ENCODE results near the gene MOB2.

Gene MOB2

GRCh38 chr11:1484695-1485503 is 1.7 kb downstream of the MOB2 start:
- DNase-seq: no peak

DNA sequence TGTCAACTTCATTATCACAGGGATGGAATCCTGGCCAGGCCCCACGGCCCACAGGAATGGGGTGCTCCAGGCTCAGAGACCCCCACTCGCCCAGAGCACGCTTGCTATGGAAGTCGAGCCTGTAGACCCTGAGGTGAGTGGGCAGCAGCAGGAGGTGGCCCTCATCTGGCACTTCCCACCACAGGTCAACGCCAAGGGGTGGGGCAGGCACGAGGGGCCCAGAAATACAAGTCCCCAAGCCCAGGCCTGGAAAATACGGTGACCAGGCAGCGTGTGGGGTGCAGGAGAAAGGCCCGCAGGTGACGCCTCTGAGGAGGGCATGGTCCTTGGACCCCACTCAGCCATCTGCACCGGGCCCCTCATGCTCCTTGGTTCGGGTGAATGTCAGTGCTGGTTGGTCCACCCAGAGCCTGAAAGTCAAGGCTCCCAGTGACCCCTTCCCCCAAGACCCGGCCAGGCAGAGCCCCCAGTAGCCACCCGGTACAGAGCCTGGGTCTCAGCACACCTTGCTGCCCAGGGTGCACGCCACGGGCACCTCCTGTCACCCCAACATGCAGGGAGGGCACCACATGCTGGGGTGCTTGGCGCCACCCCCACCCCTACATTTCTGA is 2.4 kb downstream of the MOB2 start:
- no peak for DNase-seq

- DNase-seq: no peak
Observed at GRCh38 chr11:1483445-1483961, 3.1 kb downstream of the MOB2 start.

GRCh38 chr11:1482581-1483444 is 3.8 kb downstream of the MOB2 start:
- no peak for DNase-seq

- no peak for DNase-seq
Observed at GRCh38 chr11:1481861-1482441, 4.6 kb downstream of the MOB2 start.

DNA sequence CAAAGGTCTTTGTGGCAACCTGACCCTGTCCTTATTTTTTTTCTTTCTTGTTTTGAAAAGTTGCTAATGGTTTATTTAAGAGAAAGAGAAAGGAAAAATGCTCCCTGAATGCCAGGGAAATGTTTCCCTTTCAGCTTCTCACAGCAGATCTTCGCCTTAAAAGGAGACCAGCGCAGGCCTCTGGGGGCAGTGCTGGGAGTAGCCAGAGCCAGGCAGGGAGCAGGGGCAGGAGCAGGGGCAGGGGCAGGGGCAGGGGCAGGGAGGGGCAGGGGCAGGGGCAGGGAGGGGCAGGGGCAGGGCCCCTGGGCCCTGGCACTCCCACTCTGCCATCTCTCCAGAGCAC is 5.1 kb downstream of the MOB2 start:
- no peak for DNase-seq

- DNase-seq: no peak
Observed at GRCh38 chr11:1480555-1481482, 5.8 kb downstream of the MOB2 start.

DNA sequence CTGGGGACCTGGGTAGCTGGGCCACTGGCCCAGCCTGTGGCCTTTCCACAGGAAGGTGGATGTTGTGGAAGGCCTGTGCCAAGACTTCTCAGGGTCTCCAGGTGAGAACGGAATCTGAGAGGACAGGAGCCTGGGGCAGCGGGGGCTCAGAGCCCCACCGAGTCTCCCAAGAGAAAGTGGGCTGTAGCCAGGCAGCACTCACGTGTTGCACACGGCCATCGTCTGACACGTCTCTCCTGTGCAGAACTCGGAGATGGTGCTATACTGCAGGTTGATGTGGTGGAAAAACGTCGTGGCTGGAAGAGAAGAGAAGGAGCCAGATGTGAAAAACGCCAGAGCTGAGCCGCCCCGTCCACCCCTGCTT is 6.4 kb downstream of the MOB2 start:
- no peak for DNase-seq

DNA sequence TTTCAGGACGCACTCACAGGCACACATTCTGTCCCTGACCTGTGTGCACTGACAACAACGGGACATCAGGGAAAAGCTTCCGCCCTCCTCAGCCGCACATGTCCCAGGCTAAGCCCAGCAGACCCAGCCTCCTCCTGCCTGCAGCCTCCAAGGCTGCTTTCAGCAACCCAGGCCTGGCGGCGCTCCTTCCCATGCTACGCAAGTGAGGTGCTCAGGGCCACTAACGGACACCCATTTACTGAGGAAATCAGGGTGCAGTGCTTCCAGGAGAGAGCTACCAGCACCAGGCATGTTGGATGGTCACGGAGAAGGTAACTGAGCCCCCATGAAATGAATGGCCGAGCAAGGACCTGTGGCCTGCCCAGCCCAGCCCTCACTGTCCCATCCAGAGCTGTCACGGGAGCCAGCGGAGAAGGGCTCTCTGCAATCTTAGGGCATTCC is 6.9 kb downstream of the MOB2 start:
- DNase-seq: no peak

- DNase-seq: no peak
Observed at GRCh38 chr11:1479006-1479677, 7.4 kb downstream of the MOB2 start.

- DNase-seq: no peak
Observed at GRCh38 chr11:1478544-1478943, 8.0 kb downstream of the MOB2 start.

DNA sequence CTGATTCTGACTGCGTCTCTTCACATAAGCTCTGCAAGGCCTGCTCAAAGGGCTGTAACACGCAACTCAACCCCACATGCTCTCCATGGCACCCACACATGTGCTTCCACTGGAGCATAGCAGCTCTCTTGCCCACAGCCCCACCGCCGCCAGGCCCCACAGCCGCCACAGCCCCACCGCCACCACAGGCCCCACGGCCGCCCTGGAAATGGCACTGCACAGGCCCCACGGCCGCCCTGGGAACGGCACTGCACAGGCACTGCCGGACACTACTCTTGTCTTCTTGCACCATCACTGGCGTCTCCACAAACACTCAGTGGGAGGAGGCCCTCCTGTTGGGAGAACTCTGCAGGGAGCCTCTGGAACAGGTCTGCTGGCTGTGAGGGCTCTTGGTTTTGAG is 8.6 kb downstream of the MOB2 start:
- no peak for DNase-seq

- no peak for DNase-seq
Observed at GRCh38 chr11:1476940-1477736, 9.4 kb downstream of the MOB2 start.

DNA sequence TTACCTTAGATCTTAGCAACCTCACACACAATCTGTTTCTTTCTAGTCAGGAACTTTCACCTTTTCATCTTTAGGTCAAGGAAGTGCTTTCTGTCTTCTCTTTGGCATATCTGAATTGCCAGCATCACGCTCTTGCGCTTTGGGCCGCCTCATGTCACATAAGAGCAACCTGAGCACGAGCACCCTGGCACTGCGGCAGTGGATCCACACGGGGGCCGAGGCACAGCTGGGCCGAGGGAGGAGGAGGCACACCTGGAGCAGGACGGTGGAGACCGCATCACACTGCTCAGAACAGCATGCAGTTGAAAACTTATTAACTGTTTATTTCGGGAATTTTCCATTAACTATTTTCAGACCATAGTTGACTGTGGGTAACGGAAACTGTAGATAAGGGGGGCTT is 10.7 kb downstream of the MOB2 start:
- DNase-seq: no peak

GRCh38 chr11:1473786-1474185 is 12.8 kb downstream of the MOB2 start:
- no peak for DNase-seq

DNA sequence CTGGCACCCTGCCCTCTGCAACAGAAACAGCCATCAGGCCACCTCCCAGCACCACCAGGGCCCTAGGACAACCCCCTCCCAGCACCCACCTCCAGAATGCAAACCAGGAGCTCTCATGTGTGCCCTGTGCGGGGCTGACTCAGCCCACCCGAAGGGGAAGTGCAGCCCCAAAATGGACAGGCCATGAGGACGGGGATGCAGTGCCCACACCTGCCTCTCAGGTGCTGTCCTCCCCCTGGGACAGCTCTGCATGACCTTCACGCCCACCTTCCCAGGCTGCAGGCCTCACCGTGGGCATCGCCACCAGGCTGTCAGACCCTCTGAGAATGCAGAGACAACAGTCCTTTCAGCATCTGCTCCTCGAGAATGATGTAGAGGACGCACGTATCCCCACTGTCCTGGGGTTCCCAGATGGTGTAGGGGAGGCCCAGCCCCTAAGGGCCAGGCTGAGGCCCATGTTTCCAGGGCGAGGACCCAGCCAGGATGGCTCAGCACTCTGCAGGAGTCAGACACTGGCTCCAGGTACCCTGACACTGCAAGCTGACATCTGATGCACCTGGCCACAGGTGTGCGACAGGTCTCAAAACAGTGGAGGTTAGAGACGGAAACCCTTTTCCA is 13.5 kb downstream of the MOB2 start:
- DNase-seq: no peak

DNA sequence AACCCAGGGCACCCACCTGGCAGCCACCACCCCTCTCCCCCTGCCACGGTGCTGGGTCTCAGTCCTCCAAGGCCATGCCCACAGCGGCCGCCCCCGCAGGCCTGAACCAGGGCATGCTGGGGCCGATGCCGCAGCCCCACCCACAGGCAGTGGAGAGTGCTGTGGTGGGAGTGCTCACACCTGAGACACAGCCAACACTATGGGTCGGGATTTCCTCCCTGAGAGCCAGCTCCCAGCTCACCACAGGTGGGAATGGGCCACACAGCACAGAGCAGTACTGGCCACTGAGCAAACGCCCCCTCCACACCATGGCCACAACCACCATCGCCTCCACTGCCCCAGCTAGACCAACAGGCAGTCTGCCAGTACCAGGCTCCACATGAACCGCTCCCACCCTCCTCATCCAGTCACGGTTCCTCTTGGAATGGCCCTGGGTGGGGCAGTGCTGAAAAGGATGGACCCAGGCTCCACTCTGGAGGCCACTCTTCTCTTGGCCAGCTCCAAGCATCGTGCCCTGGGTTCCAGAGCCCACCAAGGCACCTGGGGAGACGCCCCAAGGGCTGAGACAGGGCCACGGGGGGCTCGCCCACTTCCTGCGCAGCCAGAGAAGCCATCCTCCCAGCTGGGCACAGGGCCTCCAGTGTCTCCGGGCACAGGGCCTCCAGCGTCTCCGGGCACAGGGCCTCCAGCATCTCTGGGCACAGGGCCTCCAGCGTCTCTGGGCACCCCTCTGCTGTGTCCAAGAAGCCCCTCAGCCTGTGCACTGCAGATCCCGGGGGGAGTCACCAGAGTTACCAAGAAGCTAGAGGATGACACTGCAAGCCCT is 14.2 kb downstream of the MOB2 start:
- DNase-seq: no peak

DNA sequence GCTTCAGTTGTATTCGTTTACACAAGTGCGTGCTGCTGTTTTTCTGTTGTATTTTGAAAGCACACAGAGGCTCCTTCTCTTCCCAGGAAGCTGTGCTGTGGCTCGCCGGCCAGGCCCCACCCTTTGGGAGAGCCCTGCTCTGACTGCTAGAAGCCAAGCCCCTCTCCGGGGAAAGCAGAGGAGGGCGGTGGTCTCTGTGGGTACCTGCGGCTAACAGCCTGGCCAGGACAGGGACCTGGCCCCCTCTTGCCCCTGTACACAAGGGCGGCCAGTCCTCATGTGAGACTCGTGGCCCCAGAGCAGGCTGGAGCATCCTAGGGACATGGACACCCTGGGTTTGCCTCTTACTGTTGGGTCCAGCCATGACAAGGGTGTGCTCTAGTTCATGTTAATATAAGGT is 14.8 kb downstream of the MOB2 start:
- DNase-seq: no peak
